ENCODE results near the gene BTAF1. TPM values are rescaled to one million over a fixed set of nuclear protein-coding genes. Genes with fewer than 3 reads are reported as not detected.

BTAF1 gene
- total and polyA plus RNA-seq, 10 of the 15 experiments (the other 5 are each of a cell fraction or from before 2014, with no cell fraction given) = 11.8 to 157 (median 55.5) TPM

- no peaks in the 10 kb centered on the region for H3K79me2 ChIP-seq (ENCODE audit: control insufficient read depth, insufficient read depth, low read length)
- H3K27ac ChIP-seq (ENCODE audit: control insufficient read depth, insufficient read depth) = no peak overlapping the region
- RAD21 ChIA-PET (ENCODE audit: unreplicated experiment) = no interaction called here
- H4K20me1 ChIP-seq (ENCODE audit: control insufficient read depth, insufficient read depth) = no peaks in the 10 kb centered on the region
- ATAC-seq = no peak
- no peak overlapping the region for H3K4me2 ChIP-seq (ENCODE audit: control insufficient read depth, insufficient read depth)
- WGBS (ENCODE audit: insufficient coverage, insufficient replicate concordance, low lambda C conversion rate, missing lambda C conversion rate) = 99% methylated on average over 3 of the region's 3 CpGs
- no peak overlapping the region for H2AFZ ChIP-seq (ENCODE audit: control insufficient read depth, low read depth, low read length)
- SMC1A ChIA-PET (ENCODE audit: uncharacterized antibody, unreplicated experiment) = no interaction called here
- in situ Hi-C loops (cut with MboI) (no loop called here), intact Hi-C loops (cut with micrococcal nuclease; ENCODE audit: unreplicated experiment) (no loop called here)
- peaks cover 0 to 13% of the 10 kb centered on the region in 2 experiments for H3K36me3 ChIP-seq (ENCODE audit: control insufficient read depth in 2 of 2, insufficient read depth in 2 of 2, low read length in 1 of 2)
- no peak overlapping the region for H3K9ac ChIP-seq (ENCODE audit: control insufficient read depth, insufficient read depth, low read length)
- no peaks in the 10 kb centered on the region for H3K27me3 ChIP-seq (replicated peaks in 1 of 2; ENCODE audit: control insufficient read depth in 2 of 2, insufficient read depth in 2 of 2, low read length in 1 of 2)
- H3K4me1 ChIP-seq (ENCODE audit: control insufficient read depth, insufficient read depth, low read length) = no peaks in the 10 kb centered on the region
- DNase-seq (ENCODE audit: low read depth, low spot score) = no peak
- TF ChIP-seq ZNF207 (IDR thresholded peaks at IDR 0.05; ENCODE audit: borderline replicate concordance) = no peak
- TF ChIP-seq NFYB (IDR thresholded peaks at IDR 0.05; ENCODE audit: insufficient read depth, low read depth, low read length) = no peak
- TF ChIP-seq NR2C2 (IDR thresholded peaks at IDR 0.05; ENCODE audit: borderline replicate concordance, control insufficient read depth, insufficient read length, low read depth) = no peak
- TF ChIP-seq STAT3 (IDR thresholded peaks at IDR 0.05; ENCODE audit: low read depth, low read length) = no peak
- no peak for TF ChIP-seq SRF (IDR thresholded peaks at IDR 0.05; ENCODE audit: low read depth in 2 of 2, low read length in 2 of 2)
- TF ChIP-seq POU2F2 (IDR thresholded peaks at IDR 0.05; ENCODE audit: borderline replicate concordance, low read depth, low read length) = no peak
- no peak for TF ChIP-seq JUND (IDR thresholded peaks at IDR 0.05; ENCODE audit: low read depth, low read length)
- TF ChIP-seq CREB1 (IDR thresholded peaks at IDR 0.05; ENCODE audit: low read depth) = no peak
- TF ChIP-seq EP300 (IDR thresholded peaks at IDR 0.05; ENCODE audit: borderline replicate concordance in 1 of 2, control insufficient read depth in 1 of 2, low read depth in 2 of 2, low read length in 2 of 2) = no peak
- TF ChIP-seq HDGF (IDR thresholded peaks at IDR 0.05) = no peak
- no peak for TF ChIP-seq WRNIP1 (IDR thresholded peaks at IDR 0.05; ENCODE audit: borderline replicate concordance, low read depth, low read length)
- no peak for TF ChIP-seq ZNF217 (IDR thresholded peaks at IDR 0.05)
- no peak for TF ChIP-seq ZBTB11 (CRISPR knock-in tag; IDR thresholded peaks at IDR 0.05)
- BruUV-seq (replicated peaks) = no TSS peak
- H3K9me3 ChIP-seq (replicated peaks; ENCODE audit: control insufficient read depth, insufficient read depth, low read length) = peaks cover 5% of the 10 kb centered on the region; the same call in 2 of the 3 replicates
- no peak overlapping the region for H3K4me3 ChIP-seq
- CTCF ChIA-PET = no interaction called here
- no peak for FAIRE-seq
- POLR2A ChIA-PET = interaction anchor here (0.6 kb wide), 1 partner anchor 390 kb away, joined by 6 read pairs; no protein-coding TSS in a partner anchor
Observed at GRCh38 chr10:92001581-92001980, 78.0 kb downstream of the BTAF1 start.

Measured in GM12878 (cell line).